ENCODE measurements around the gene ZNF420. TPM values are rescaled to one million over a fixed set of nuclear protein-coding genes. Genes with fewer than 3 reads are reported as not detected.

The ZNF420 gene
- total and polyA plus RNA-seq, 2 of the 13 experiments (the other 11 are each of a cell fraction or from before 2014, with no cell fraction given): 1.4 to 6.6 TPM

DNA sequence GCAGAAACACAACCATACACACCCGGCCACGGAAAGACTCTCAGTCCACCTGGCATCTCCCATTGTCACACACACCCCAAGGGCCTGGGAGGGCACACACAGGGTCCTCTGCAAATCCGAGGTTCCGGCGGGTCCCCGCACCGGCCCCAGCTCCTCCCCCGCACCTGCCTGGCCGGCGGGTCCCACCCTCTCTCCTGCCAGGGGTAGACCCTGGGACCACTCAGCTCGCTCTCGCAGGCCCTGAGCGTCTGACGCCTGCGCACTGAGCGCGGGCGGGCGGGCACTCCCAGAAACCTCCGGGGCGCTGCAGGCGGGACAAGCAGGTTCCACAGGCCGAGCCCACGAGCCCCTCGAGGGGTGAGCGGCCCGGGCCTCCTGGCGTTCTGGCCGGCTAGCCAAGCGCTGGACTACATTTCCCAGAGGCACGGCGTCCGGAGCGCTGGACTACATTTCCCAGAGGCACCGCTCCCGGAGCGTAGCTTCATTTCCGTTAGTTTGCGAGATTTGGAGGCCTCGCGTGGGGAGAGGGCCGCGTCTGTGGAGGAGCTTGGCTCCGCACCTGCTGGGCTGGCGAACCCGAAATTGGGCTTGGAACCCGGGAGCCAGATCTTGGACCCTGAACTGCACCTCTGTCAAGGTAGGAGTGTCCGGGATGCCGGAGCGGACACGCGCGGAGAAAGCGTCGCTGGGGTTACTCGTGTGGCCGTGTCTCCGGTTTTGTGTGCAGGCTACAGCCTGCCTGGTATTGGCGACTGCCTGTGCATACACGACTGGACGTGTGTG, at the start of gene ZNF420 (continued):
- TF ChIP-seq, protein P1, sequence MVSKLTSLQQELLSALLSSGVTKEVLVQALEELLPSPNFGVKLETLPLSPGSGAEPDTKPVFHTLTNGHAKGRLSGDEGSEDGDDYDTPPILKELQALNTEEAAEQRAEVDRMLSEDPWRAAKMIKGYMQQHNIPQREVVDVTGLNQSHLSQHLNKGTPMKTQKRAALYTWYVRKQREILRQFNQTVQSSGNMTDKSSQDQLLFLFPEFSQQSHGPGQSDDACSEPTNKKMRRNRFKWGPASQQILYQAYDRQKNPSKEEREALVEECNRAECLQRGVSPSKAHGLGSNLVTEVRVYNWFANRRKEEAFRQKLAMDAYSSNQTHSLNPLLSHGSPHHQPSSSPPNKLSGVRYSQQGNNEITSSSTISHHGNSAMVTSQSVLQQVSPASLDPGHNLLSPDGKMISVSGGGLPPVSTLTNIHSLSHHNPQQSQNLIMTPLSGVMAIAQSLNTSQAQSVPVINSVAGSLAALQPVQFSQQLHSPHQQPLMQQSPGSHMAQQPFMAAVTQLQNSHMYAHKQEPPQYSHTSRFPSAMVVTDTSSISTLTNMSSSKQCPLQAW (CRISPR knock-in tag; IDR thresholded peaks at IDR 0.05): peak; percentile 90
- TF ChIP-seq POLR2AphosphoS2 (IDR thresholded peaks at IDR 0.05; ENCODE audit: low read depth, low read length): no peak
- peak; percentile 20; the same call in 1 of the 2 replicates for TF ChIP-seq ZNF570 (CRISPR knock-in tag; IDR thresholded peaks at IDR 0.05; ENCODE audit: borderline replicate concordance)
- TF ChIP-seq RBFOX2 (IDR thresholded peaks at IDR 0.05; ENCODE audit: low read depth, low read length): peak; percentile 82
- TF ChIP-seq, protein P2, sequence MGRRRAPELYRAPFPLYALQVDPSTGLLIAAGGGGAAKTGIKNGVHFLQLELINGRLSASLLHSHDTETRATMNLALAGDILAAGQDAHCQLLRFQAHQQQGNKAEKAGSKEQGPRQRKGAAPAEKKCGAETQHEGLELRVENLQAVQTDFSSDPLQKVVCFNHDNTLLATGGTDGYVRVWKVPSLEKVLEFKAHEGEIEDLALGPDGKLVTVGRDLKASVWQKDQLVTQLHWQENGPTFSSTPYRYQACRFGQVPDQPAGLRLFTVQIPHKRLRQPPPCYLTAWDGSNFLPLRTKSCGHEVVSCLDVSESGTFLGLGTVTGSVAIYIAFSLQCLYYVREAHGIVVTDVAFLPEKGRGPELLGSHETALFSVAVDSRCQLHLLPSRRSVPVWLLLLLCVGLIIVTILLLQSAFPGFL (CRISPR knock-in tag; IDR thresholded peaks at IDR 0.05): no peak
- TF ChIP-seq NFATC3 (CRISPR knock-in tag; IDR thresholded peaks at IDR 0.05): peak; percentile 95; the same call in 1 of the 2 replicates
- TF ChIP-seq, protein P3, sequence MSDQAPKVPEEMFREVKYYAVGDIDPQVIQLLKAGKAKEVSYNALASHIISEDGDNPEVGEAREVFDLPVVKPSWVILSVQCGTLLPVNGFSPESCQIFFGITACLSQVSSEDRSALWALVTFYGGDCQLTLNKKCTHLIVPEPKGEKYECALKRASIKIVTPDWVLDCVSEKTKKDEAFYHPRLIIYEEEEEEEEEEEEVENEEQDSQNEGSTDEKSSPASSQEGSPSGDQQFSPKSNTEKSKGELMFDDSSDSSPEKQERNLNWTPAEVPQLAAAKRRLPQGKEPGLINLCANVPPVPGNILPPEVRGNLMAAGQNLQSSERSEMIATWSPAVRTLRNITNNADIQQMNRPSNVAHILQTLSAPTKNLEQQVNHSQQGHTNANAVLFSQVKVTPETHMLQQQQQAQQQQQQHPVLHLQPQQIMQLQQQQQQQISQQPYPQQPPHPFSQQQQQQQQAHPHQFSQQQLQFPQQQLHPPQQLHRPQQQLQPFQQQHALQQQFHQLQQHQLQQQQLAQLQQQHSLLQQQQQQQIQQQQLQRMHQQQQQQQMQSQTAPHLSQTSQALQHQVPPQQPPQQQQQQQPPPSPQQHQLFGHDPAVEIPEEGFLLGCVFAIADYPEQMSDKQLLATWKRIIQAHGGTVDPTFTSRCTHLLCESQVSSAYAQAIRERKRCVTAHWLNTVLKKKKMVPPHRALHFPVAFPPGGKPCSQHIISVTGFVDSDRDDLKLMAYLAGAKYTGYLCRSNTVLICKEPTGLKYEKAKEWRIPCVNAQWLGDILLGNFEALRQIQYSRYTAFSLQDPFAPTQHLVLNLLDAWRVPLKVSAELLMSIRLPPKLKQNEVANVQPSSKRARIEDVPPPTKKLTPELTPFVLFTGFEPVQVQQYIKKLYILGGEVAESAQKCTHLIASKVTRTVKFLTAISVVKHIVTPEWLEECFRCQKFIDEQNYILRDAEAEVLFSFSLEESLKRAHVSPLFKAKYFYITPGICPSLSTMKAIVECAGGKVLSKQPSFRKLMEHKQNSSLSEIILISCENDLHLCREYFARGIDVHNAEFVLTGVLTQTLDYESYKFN (CRISPR knock-in tag; conservative IDR thresholded peaks at IDR 0.05): no peak
- TF ChIP-seq ZNF709 (CRISPR knock-in tag; IDR thresholded peaks at IDR 0.05): peak; percentile 62; the same call in 1 of the 2 replicates
- TF ChIP-seq KLF16 (CRISPR knock-in tag; IDR thresholded peaks at IDR 0.05): peak; percentile 58 to 71; a peak in 2 of 4 replicates
- TF ChIP-seq MIER3 (CRISPR knock-in tag; IDR thresholded peaks at IDR 0.05; ENCODE audit: borderline replicate concordance): no peak; the same call in 1 of the 2 replicates
- 0 out of 2 replicates have a peak, but pooled peaks have one; percentile 26 for TF ChIP-seq ISX (CRISPR knock-in tag; conservative IDR thresholded peaks at IDR 0.05)
- TF ChIP-seq TSC22D2 (CRISPR knock-in tag; IDR thresholded peaks at IDR 0.05; ENCODE audit: borderline replicate concordance): no peak
- peak; percentile 76; the same call in 1 of the 2 replicates for TF ChIP-seq GZF1 (CRISPR knock-in tag; IDR thresholded peaks at IDR 0.05)
- TF ChIP-seq REPIN1 (CRISPR knock-in tag; IDR thresholded peaks at IDR 0.05; ENCODE audit: borderline replicate concordance, low read depth): peak; percentile 85; the same call in 1 of the 2 replicates
- TF ChIP-seq HDAC2 (CRISPR knock-in tag; IDR thresholded peaks at IDR 0.05): peak; percentile 71; the same call in 1 of the 2 replicates
- no peak for TF ChIP-seq IKZF4 (CRISPR knock-in tag; IDR thresholded peaks at IDR 0.05; ENCODE audit: borderline replicate concordance, low read depth, not compliant biosample characterization)
- TF ChIP-seq, protein P4, sequence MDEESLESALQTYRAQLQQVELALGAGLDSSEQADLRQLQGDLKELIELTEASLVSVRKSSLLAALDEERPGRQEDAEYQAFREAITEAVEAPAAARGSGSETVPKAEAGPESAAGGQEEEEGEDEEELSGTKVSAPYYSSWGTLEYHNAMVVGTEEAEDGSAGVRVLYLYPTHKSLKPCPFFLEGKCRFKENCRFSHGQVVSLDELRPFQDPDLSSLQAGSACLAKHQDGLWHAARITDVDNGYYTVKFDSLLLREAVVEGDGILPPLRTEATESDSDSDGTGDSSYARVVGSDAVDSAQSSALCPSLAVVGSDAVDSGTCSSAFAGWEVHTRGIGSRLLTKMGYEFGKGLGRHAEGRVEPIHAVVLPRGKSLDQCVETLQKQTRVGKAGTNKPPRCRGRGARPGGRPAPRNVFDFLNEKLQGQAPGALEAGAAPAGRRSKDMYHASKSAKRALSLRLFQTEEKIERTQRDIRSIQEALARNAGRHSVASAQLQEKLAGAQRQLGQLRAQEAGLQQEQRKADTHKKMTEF (CRISPR knock-in tag; IDR thresholded peaks at IDR 0.05): peak; percentile 90
- TF ChIP-seq, protein P5, sequence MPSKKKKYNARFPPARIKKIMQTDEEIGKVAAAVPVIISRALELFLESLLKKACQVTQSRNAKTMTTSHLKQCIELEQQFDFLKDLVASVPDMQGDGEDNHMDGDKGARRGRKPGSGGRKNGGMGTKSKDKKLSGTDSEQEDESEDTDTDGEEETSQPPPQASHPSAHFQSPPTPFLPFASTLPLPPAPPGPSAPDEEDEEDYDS (CRISPR knock-in tag; IDR thresholded peaks at IDR 0.05): 0 out of 2 replicates have a peak, but pooled peaks have one; percentile 46
- 0 out of 2 replicates have a peak, but pooled peaks have one; percentile 29 for TF ChIP-seq ZNF136 (CRISPR knock-in tag; IDR thresholded peaks at IDR 0.05; ENCODE audit: low read depth)
- peak; percentile 74 for TF ChIP-seq ZSCAN31 (CRISPR knock-in tag; IDR thresholded peaks at IDR 0.05; ENCODE audit: low read depth)

Data from HepG2 (cell line).